ENCODE results near the gene FARS2.

Gene FARS2

GRCh38 chr6:5752391-5752680, 491.0 kb downstream of the FARS2 start:
- DNase-seq (ENCODE audit: low spot score): peak; percentile 83

- no peak for DNase-seq (ENCODE audit: low spot score)
These were observed 491.9 kb downstream of the FARS2 start for GRCh38 chr6:5753209-5753608.

GRCh38 chr6:5754904-5755303, 493.6 kb downstream of the FARS2 start:
- DNase-seq (ENCODE audit: low spot score): no peak

- DNase-seq (ENCODE audit: low spot score): no peak
These were observed 498.3 kb downstream of the FARS2 start for GRCh38 chr6:5759571-5759970.

GRCh38 chr6:5761370-5761769, 500.1 kb downstream of the FARS2 start:
- DNase-seq (ENCODE audit: low spot score): no peak

- no peak for DNase-seq (ENCODE audit: low spot score)
These were observed 501.3 kb downstream of the FARS2 start for GRCh38 chr6:5762561-5762968.

- no peak for DNase-seq (ENCODE audit: low spot score)
These were observed 502.1 kb downstream of the FARS2 start for GRCh38 chr6:5763407-5763806.

- DNase-seq (ENCODE audit: low spot score): no peak
These were observed 502.6 kb downstream of the FARS2 start for GRCh38 chr6:5763871-5764270.

- DNase-seq (ENCODE audit: low spot score): no peak
These were observed 503.2 kb downstream of the FARS2 start for GRCh38 chr6:5764401-5764955.

GRCh38 chr6:5765141-5765760, 503.9 kb downstream of the FARS2 start:
- DNase-seq (ENCODE audit: low spot score): no peak

- DNase-seq (ENCODE audit: low spot score): no peak
These were observed 504.9 kb downstream of the FARS2 start for GRCh38 chr6:5766260-5766659.

GRCh38 chr6:5767471-5767870, 506.2 kb downstream of the FARS2 start:
- no peak for DNase-seq (ENCODE audit: low spot score)

GRCh38 chr6:5771211-5771610, 509.9 kb downstream of the FARS2 start:
- DNase-seq (ENCODE audit: low spot score): no peak

- DNase-seq (ENCODE audit: low spot score): no peak
These were observed 510.6 kb downstream of the FARS2 start for GRCh38 chr6:5771759-5772390.

- no peak for DNase-seq (ENCODE audit: low spot score)
These were observed 511.3 kb downstream of the FARS2 start for GRCh38 chr6:5772408-5773120.

GRCh38 chr6:5776104-5776503, 514.8 kb downstream of the FARS2 start:
- no peak for DNase-seq (ENCODE audit: low spot score)

GRCh38 chr6:5776706-5777390, 515.5 kb downstream of the FARS2 start:
- no peak for DNase-seq (ENCODE audit: low spot score)

GRCh38 chr6:5778317-5778857, 517.1 kb downstream of the FARS2 start:
- DNase-seq (ENCODE audit: low spot score): no peak

GRCh38 chr6:5778906-5779305, 517.6 kb downstream of the FARS2 start:
- no peak for DNase-seq (ENCODE audit: low spot score)

GRCh38 chr6:5781019-5781418, 519.7 kb downstream of the FARS2 start:
- DNase-seq (ENCODE audit: low spot score): no peak

- no peak for DNase-seq (ENCODE audit: low spot score)
These were observed 520.7 kb downstream of the FARS2 start for GRCh38 chr6:5781966-5782556.
